ENCODE results near the gene CLHC1.
"Not testable (repeated sequence)": the region's sequence is repeated elsewhere in the genome, so short reads cannot be mapped to it uniquely, and the experiment has no call there.

The CLHC1 gene

DNA sequence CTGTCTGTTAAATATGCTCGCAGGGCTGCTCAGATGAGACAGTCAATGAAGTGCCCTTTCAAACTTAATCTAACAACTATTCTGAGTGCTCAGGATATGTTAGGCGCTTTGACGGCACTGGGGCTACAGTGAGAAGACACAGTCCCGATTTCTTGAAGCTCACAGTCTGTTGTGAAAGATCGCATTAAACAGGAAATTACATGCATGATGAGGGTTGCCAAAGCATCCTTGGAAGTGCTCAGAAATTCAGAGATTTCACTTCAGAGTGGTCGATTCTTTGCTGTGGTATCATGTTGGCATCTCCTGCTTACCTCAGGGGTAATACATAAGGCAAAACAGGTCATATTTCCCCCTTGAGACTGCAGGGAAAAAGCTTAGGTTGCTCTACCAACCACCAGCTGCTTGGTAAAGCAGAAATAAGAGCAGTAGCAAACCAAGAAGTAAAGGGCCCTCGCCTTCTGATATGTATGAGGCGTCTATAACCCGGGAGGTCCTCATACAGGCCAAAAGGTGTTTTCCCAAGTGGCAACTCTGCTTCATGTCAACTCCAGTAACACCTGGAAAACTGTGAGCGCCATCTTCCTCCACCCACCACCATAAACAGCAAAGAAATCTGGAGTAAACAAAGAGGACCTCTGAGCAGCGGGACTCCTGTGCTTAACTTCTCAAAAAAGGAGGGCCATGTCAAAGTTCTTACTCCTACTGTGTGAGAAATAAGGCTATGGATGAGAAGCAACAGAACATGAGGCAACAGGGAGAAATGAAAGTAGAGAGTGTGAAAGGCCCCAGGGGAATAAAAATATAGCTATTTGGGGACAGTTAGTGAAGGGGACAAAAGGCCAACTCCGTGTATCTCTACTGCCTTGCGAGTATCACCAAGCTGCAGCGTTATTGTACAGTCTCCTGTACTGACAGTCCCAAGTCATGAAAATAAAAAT is 79.3 kb downstream of the CLHC1 start:
- DNase-seq (ENCODE audit: low read depth in 2 of 2): no peak

DNA sequence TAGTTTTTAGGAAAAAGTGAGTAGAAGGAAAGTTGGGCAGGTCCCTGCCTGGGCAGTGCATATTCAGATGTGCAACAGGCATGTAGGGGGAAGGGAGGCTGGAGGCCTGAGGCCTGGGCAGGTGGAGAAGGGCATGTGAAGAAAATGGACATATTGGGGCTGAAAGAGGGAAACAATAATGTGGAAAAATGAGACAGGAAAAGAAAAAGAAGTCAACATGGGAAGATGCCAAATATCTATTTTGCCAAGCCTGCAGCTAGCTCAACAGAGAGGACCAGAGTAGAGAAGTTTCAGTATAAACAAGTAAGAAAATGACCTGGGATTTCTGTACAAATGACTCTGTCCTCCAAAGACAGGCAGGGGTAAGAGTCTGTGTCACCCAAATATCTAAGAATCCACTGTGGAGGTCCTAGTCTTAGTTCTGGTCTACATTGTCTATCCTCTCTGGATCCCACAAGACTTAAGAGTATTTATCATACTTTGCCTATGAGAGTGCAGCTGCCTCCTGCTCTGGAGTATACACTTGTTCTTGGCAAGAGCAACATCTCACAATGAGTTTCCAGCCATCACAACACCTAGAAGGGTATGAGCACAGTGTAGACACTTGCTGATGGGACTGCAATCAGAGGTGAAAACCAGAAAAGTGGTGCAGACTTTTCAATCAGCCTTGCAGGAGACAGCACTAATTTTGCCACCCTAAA is 80.2 kb downstream of the CLHC1 start:
- no peak for DNase-seq (ENCODE audit: low read depth in 2 of 2)

DNA sequence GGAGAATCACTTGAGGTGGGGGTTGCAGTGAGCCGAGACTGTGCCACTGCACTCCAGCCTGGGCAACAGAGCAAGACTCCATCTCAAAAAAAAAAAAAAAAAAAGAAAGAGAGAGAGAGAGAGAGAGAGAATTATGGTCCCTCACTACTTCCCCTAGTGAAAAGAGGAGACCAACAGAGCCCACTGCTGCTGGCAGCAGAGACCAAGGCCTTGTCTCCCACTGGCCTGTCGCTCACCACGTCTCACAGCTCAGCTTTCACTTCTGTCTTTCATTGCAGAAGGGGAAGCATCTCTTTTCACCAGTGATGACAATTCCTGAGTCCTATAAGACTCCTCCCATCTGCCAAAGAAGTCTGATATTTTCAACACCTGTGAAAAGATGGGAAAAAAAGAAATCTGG is 81.3 kb downstream of the CLHC1 start:
- DNase-seq (ENCODE audit: low read depth in 2 of 2): no peak

DNA sequence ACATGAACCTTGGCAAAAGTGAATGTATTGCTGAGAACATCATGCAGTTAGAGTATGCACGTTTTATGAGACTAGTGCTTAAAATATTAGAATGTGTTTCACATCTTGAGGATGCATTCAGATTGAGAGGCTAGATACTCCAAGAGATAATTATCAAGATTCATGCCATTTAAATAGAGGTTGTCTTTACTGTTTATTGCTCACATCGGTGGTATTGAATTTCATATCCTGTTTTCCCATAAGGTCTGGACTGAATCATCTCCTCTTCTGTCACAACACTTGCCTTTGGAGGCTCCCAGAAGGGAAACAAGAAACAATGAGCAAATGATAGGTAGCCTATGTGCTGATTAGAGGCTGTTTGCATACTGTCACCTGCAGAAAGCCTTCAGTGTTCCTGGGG is 83.8 kb downstream of the CLHC1 start:
- no peak for DNase-seq (ENCODE audit: low read depth in 2 of 2)

DNA sequence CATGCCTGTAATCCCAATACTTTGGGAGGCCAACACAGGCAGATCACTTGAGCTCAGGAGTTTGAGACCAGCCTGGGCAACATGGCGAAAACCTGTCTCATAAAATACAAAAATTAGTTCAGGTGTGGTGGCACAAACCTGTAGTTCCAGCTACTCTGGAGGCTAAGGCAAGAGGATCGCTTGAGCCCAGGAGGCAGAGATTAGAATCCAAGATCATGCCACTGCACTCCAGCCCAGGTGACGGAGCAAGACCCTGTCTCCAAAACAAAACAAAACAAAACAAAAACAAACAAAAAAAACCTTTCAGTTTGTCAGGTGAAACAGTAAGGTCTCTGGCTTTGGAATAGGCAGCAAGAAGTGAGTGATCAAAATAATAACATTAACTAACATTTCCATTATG is 84.6 kb downstream of the CLHC1 start:
- DNase-seq (ENCODE audit: low read depth in 2 of 2): no peak

DNA sequence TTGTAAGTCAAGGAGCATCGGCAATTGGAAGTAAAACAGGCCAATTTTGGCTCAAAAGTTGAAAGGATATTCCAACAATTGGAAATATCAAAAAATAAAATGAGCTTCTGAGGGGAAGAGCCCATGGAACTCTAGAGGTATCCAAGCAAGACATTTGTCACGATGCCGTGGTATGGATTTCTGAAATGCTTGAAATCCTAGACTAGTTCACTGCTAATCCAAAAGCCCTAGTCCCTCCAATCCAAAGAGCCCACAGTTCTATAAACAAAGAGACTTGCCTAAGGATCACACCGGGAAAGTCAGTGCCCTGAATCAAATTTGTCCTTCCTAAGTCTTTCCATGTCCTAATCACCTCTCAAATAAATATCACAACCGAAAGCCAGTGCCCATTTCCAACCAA is 85.1 kb downstream of the CLHC1 start:
- no peak for DNase-seq (ENCODE audit: low read depth in 2 of 2)

DNA sequence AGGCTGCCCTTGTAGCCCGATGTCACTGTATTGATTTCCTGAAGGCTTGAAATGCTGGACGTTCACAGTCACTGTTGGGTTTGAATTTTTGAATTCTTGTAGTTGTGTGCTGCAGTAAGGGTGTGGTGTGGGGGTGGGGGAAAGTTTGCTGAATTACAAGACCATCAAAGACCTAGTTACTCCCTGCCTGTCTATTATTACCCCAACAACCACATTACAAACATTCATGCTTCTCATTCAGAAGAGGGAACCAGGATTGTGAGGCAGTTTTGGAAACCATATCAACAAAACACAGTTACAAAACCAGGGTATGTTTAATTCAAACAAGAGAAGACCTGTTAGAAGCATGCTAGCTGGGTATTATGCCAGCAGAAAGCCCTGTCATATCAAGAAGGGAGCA is 85.8 kb downstream of the CLHC1 start:
- DNase-seq (ENCODE audit: low read depth in 2 of 2): no peak

DNA sequence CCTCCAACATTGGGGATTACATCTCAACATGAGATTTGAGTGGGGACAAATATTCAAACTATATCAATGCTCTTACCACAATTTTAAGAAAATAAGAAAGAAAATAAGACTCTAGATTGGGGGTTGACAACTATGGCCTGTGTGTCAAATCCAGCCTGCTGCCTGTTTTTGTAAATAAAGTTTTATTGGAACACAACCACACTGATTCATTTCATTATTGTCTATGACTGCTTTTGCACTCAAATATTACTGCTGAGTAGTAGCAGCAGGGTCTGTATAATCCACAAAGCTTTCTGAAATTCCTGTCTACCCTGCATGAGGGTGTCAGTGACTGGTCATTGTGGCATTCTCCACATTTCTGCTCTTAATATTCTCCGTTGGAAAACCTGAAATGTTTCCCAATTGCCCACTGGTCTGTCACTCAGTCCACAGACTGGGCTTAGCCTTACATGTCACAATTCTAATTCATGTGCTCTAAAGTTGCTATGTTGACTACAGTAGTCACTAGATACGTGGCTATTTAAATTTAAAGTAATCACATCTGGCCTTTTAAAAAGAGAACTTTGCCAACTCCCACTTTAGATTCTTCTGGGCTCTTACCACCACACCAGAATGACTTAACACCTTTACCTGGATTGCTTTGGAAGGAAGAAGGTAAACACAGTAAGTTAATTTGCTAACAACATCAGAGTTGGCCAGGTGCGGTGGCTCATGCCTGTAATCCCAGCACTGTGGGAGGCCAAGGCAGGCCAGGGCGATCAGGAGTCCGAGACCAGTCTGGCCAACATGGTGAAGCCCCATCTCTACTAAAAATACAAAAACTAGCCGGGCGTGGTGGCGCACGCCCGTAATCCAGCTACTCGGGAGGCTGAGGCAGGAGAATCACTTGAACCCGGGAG is 86.9 kb downstream of the CLHC1 start:
- DNase-seq (ENCODE audit: low read depth in 2 of 2): no peak

DNA sequence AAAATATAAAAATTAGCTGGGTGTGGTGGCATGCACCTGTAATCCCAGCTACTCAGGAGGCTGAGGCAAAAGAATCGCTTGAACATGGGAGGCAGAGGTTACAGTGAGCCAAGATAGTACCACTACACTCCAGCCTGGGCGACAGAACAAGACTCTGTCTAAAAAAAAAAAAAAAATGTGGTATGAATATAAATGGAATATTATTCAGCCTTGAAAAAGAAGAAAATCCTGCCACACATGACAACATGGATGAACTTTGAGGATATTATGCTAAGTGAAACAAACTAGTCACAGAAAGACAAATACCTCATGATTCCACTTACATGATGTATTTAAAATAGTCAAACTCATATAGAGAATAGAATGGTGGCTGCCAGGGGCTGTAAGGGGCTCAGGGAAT is 88.4 kb downstream of the CLHC1 start:
- not testable (repeated sequence) for DNase-seq (ENCODE audit: low read depth in 2 of 2)

DNA sequence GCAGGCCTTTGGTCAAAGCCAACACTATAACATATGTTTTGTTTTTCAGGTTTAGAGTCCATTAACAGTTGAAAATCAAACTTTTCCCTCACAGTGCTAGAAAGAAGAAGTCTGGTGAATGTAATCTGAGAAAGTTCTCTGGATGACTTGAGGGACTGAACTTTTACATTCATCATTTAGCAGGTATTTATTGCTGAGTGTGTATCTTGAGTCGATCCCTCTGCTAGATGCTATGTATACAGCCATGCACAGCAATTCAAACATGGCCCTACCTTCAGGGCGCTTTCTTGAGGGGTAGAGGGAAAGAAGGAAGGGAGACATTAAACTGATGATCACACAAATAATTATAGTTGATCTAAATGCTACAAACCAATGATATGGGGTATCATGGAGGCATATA is 89.6 kb downstream of the CLHC1 start:
- no peak for DNase-seq (ENCODE audit: low read depth in 2 of 2)

DNA sequence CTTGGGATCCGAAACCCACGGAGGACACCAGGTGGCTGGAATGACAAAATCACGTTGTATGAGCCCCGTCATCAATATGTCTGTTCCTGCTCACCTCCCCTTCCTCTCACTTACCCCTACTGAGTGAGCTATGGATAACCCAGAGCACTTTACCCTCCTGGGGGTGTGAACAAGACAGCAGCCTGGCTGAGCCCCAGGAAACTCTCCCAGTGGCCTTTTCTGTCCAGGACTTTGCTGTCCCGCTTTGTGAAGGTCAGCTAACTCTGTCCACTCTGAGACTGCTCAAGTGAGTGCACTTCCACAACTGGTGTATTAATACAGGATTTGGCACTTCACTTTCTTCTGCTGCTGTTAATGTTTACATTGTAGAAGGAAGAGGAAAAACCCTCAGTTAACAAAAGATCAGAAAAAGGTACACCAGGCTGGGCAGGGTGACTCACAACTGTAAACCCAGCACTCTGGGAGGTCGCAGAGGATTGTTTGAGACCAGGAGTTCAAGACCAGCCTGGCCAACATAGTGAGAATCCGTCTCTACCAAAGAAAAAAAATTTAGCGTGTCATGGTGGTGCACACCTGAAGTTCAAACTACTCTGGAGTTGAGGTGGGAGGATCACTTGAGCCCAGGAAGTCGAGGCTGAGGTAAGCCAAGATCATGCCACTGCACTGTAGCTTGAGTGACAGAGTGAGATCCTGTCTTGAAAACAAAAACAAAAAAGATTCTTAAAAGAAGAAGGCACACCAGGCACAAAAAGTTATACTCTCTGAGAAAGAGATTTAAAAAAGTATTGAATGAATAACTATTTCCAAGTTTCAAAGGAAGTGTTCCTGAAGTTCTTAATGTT is 90.3 kb downstream of the CLHC1 start:
- DNase-seq (ENCODE audit: low read depth in 2 of 2): no peak

DNA sequence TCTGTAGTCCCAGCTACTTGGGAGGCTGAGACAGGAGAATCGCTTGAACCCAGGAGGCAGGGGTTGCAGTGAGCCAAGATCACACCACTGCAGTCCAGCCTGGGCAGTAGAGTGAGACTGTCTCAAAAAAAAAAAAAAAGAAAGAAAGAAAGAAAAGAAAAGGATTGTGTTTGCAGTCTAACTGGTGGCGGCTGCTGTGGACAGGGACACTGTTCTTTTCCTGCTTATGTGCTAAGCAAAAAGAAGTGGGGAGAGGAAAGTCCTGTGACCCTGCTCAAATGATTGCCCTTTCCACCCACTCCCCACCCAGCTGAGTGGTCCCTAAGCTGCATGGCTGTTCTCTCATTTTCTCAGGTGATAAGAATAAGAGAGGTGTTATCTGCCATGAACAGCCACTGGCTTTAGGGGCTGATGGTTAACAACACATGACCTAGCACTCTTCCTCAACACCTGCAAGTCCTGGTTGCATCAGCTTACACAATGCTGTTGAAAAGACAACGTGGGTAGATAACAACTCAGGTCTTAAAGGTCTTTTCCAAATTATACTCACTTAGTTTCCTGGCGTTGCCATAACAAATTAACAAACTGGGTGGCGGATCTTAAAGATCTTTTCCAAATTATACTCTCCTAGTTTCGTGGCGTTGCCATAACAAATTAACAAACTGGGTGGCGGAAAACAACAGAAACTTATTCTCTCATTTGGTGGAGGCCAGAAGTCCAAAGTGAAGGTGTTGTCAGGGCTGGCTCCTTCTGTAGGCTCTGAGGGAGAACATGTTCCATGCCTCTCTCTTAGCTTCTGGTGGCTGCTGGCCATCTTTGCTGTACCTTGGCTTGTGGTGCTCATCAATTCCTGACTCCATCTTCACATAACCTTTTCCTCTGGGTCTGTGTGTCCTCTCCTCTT is 91.5 kb downstream of the CLHC1 start:
- no peak for DNase-seq (ENCODE audit: low read depth in 2 of 2)

DNA sequence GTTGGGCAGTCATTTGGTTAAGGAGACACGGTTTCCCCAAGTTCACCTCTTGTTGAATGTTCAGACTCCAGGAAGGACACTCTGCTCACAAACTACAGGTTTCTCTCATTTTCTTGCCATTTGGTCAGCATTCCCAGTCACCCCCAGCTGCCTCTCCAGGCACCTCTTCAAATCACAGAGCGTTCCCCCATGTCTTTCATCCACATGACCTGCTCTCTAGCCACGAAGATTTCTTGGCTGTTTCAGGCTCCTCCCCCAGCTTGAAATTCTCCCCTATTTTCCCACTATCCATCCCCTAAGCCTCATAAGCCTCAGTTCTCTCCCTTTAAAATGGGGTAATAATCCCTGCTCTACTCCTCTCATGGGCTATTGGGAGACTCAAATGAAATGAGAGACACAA is 92.8 kb downstream of the CLHC1 start:
- DNase-seq (ENCODE audit: low read depth in 2 of 2): no peak

DNA sequence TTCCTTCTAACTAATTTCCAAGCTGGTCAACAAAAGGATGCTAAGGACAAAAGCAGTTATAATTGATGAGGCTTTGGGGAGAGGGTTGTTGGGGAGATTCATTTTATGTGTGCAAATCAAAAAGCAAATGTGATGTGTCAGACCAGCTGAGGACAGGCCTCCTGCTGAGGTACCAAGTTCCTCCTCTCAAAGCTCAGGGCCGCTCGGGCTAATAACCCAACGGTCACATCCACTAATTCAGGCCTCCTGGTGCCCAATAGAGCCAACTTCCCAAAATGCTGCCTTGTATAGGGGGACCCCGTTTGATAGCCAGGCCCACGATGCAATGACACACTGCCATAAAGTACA is 93.2 kb downstream of the CLHC1 start:
- no peak for DNase-seq (ENCODE audit: low read depth in 2 of 2)

DNA sequence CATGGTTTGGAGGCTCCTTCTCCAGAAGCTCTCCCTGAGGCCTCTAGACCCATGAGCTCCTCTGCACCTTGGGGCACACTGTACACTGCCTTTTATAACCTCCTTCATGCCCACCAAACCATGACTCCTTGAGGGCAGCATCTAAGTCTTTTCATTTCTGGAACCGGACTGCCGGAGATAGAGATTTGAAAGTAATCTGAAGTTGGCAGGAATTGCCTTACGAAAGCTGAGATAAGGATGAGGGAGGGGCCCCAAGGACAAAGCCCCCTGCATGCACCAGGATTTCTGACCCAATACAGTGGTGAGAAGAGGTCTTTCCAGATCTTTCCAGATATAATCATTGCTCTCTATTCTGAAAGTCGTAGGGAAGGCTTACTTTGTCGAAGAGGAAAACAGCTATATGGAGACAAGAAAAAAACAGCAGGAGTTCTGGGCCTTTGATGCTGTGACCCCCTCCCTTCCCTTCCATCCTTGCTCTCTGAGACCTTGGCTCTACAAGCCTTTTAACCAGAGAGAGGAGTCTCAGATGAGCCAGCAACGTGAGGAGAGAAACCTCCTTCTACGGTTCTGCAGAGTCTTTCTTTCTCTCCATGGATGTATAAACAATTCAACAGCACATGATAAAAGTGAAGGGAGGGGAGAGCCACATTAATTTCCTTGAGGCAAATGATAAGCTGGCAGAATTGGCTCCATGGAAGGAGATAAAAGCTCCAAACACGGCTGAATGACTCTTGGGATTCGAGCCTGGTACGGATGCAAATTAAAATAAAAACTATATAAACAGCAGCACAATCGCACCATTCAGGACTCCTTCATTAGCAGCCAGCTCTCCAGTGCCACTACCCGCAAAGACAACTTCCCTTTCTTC is 93.8 kb downstream of the CLHC1 start:
- no peak for DNase-seq (ENCODE audit: low read depth in 2 of 2)

DNA sequence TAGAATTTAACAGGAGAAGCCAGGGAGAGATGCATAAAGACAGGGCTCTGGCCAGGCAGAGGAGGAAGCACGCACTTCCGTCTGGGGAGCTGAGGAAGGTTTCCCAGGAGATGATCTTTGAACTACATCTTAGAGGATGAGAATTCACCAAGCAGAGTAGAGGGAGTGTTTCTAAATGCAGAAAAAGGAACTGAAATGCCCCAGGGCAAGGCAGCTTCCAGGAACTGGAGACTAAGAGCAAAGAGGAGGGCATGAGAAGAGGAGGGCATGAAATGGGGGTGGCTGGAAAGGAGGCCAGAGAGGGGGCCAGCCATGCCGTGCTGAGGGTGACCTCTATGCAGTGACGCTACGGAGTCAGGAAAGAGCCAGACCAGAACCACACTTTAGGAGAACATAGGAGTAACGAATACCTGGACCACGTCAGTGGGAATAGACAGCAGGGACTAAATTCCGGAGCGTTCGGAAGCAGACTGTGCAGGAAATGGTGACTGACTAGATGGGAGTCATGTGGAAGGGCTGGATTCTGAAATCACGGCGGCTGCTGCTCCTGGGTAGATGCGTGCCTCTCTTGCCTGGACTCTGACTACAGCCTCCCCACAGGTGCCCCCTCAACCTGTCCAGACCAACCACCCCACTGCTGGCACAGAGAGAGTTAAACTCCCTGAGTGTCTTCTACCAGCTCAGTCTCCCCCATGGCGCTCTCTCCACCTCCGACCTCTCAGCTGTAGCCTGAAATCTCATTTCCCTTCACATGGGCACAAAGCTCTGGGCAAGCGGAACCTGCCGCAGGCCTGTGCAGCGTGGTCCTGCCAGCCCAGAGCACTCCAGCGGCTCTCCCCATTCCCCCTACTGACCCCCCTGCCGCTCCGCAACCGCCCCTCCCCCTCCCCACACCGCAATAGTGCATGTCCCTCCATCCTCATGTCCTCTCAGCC is 94.8 kb downstream of the CLHC1 start:
- no peak for DNase-seq (ENCODE audit: low read depth in 2 of 2)

DNA sequence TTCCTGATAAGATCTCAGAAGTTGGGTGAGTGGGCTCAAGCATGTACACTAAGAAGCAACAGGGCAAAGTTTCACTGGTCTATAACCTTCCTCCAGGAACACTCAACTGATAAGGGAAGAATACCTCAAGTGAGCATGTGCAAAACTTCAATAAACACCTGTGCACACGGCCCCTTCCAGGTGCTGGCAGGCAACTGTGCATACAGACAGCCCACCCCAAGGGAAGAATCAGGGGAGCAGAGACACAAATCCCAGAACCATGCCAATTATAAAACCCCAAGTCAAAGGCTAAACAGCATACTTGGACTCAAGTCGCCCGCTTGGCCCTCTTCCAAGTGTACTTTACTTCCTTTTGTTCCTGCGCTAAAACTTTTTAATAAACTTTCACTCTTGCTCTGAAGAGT is 96.0 kb downstream of the CLHC1 start:
- DNase-seq (ENCODE audit: low read depth in 2 of 2): no peak

DNA sequence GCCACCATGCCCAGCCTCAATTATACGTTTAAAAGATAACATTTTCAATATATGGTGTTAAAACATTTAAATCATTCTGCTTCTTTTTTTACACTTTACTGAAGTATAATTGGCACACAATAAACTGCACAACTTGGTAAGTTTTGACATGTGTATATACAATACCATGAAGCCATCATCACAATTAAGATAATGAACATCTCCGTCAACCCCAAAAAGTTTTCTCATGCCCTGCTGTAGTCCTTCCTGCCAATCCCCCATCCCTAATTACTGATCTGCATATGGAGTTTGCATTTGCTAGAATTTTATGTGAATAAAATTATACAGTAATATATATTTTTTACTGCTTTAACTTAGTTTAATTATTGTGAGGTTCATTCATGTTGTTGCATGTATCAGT is 96.6 kb downstream of the CLHC1 start:
- no peak for DNase-seq (ENCODE audit: low read depth in 2 of 2)
